ENCODE results near the gene SLC35G2.

Gene SLC35G2

DNA sequence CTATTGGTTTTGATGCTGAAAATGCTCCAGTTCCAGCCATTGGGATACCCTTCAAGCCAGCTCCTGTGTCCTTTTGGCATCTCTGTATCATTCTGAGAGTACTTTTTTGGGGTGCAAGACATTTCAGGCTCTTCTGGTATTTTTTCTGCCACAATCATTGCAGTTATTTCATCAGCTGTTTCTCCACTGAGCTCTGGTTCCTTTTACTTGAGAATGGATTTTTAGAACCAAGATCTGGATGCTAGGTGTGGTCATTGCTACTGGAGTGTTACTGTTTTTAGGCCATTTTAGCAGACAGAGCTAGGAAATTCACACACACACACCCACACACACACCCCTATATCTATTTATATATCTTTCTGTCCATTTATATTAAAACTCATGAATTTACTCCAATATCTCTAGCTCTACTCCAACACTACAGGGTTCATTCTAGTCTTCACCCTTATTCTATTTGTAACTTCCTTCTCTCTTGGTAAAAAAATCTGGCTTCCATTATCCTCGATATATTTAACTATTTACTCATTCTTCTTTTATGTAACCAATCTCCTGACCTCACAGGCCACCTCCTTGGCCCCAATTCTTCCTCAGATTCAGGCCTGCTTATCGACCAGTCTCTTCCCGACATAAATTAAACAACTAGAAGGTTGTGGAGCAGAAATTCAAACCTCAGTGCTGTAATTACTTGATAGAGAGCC lies 17.0 kb downstream of the SLC35G2 start:
- Histone ChIP-seq H3K4me3 (ENCODE audit: low read length) (no peak overlapping the region), H3K27me3 (ENCODE audit: control insufficient read depth, insufficient read depth, low read length) (no peaks in the 10 kb centered on the region), H3K4me1 (ENCODE audit: control insufficient read depth, low read depth, low read length) (peaks cover 17% of the 10 kb centered on the region), H3K36me3 (ENCODE audit: control insufficient read depth, low read depth, low read length) (no peaks in the 10 kb centered on the region), H3K9ac (ENCODE audit: low read length) (no peak overlapping the region), H3K27ac (ENCODE audit: low read length) (no peak overlapping the region), H3K9me3 (ENCODE audit: control insufficient read depth, low read depth, low read length) (no peaks in the 10 kb centered on the region)

DNA sequence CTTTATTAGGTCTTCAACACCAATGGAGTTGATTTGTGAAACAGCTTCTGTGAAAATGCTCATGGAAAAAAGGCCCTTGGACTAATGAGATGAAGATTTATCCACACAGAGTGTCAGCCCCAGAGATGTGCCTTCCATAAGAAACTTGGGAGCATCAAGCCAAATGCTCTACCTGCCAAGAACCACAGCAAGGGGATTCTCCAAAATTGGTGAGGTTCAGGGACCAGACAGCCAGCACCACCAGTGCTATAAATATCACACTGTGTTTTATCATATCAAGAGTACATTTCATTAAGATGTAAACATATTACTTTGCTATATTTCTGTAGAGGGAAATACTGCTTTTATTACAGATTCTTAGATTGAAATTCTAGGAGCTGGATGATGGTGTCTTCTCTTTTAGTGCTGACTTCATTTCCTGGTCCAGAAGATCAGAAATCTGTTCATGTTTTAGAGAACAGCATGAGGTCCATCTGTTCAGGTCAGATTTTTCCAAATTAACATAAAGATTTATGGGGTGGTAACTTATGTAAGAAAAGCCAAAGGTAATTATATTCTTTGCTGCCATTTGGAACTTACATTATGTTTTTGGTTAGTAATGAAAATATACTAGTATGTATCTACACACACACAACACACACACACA lies 17.7 kb downstream of the SLC35G2 start:
- no peak overlapping the region for H3K27ac ChIP-seq (ENCODE audit: low read length)
- H3K4me3 ChIP-seq (ENCODE audit: low read length) = no peak overlapping the region
- H3K27me3 ChIP-seq (ENCODE audit: control insufficient read depth, insufficient read depth, low read length) = no peaks in the 10 kb centered on the region
- no peaks in the 10 kb centered on the region for H3K36me3 ChIP-seq (ENCODE audit: control insufficient read depth, low read depth, low read length)
- no peaks in the 10 kb centered on the region for H3K9me3 ChIP-seq (ENCODE audit: control insufficient read depth, low read depth, low read length)
- H3K4me1 ChIP-seq (ENCODE audit: control insufficient read depth, low read depth, low read length) = peaks cover 17% of the 10 kb centered on the region
- H3K9ac ChIP-seq (ENCODE audit: low read length) = no peak overlapping the region

DNA sequence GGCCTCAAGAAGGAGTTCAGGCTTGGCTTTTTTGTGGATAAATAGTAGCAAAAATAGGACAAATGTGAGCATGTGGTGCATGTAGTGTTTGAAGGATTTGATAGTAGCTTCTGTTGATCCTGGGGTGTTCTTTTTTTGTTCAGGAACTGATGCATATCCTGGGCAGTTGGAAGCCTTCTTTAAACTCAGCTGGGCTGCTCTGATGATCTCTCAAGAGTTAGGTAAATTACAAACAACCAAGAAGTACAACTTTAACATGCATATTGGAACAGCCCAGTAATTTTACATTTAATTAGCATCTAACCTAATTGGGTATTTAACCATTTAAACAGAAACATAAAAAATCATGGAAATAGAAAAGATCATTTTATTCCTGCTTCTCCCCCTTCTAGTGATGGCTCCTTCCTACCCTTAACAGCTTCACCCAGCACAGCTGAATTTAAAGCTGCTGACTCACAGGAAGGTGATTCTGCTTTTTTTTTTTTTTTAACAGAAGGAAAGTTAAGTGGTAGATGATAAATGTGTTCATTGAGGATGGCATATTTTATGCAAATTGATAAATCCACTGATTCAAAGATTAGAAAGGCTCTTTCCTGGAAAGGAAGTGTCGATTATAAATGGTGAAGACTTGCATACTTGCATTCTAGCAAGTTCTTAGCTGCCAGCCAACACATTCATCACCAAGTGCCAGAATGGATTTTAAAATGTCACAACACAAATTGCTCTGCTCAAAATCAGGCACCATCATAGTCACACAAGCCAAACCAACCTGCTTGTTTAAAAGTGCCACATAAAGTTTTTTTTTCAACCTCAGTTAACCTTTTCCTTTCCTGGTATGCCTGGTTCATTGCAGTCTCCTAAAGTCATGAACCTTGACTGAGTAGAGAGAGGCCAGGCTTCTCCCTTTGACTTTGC lies 20.0 kb downstream of the SLC35G2 start:
- H3K27me3 ChIP-seq (ENCODE audit: control insufficient read depth, insufficient read depth, low read length) = no peaks in the 10 kb centered on the region
- H3K9ac ChIP-seq (ENCODE audit: low read length) = no peak overlapping the region
- H3K27ac ChIP-seq (ENCODE audit: low read length) = no peak overlapping the region
- H3K9me3 ChIP-seq (ENCODE audit: control insufficient read depth, low read depth, low read length) = no peaks in the 10 kb centered on the region
- H3K36me3 ChIP-seq (ENCODE audit: control insufficient read depth, low read depth, low read length) = no peaks in the 10 kb centered on the region
- peaks cover 17% of the 10 kb centered on the region for H3K4me1 ChIP-seq (ENCODE audit: control insufficient read depth, low read depth, low read length)
- H3K4me3 ChIP-seq (ENCODE audit: low read length) = no peak overlapping the region

DNA sequence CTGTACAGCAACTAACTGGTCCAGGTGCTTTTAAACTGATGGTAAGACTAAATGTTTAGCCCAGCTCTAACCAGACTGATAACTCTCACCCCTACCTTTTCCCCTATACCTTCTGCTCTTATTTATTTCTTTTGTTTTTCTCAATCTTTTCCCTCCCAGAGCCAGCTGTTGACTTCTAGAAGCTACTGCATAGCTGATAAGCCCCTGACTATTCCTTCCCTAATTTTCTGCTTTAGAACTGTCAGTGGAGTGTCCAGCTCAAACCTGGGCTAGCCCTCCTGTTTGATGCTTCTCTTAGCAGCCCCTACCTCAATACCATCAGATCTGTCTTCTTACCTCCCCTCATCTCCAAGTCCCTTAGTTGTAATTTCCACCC lies 20.6 kb downstream of the SLC35G2 start:
- H3K4me3 ChIP-seq (ENCODE audit: low read length) = no peak overlapping the region
- H3K27me3 ChIP-seq (ENCODE audit: control insufficient read depth, insufficient read depth, low read length) = no peaks in the 10 kb centered on the region
- no peak overlapping the region for H3K9ac ChIP-seq (ENCODE audit: low read length)
- H3K36me3 ChIP-seq (ENCODE audit: control insufficient read depth, low read depth, low read length) = no peaks in the 10 kb centered on the region
- H3K4me1 ChIP-seq (ENCODE audit: control insufficient read depth, low read depth, low read length) = peaks cover 17% of the 10 kb centered on the region
- no peak overlapping the region for H3K27ac ChIP-seq (ENCODE audit: low read length)
- no peaks in the 10 kb centered on the region for H3K9me3 ChIP-seq (ENCODE audit: control insufficient read depth, low read depth, low read length)

DNA sequence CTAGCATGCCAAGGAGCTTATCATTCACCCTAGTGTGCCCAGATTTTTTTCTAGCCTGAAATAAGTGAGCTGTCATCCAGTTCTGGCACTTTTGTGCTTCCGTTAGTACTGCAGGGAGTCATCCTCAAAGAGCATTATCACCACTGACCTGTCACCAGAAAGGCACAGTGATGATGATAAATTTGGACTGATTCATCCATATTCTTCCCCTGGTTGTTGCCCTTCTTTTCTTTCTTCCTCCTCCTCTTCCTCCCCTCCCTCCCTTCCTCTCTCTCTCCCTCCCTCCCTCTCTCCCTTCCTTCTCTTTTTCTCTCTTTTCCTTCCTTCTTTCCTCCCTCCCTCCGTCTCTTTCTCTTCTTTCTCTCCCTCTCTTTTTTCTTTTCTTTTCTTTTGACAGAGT lies 21.3 kb downstream of the SLC35G2 start:
- no peaks in the 10 kb centered on the region for H3K36me3 ChIP-seq (ENCODE audit: control insufficient read depth, low read depth, low read length)
- H3K27ac ChIP-seq (ENCODE audit: low read length) = no peak overlapping the region
- no peak overlapping the region for H3K9ac ChIP-seq (ENCODE audit: low read length)
- peaks cover 17% of the 10 kb centered on the region for H3K4me1 ChIP-seq (ENCODE audit: control insufficient read depth, low read depth, low read length)
- no peaks in the 10 kb centered on the region for H3K9me3 ChIP-seq (ENCODE audit: control insufficient read depth, low read depth, low read length)
- H3K27me3 ChIP-seq (ENCODE audit: control insufficient read depth, insufficient read depth, low read length) = no peaks in the 10 kb centered on the region
- H3K4me3 ChIP-seq (ENCODE audit: low read length) = no peak overlapping the region

DNA sequence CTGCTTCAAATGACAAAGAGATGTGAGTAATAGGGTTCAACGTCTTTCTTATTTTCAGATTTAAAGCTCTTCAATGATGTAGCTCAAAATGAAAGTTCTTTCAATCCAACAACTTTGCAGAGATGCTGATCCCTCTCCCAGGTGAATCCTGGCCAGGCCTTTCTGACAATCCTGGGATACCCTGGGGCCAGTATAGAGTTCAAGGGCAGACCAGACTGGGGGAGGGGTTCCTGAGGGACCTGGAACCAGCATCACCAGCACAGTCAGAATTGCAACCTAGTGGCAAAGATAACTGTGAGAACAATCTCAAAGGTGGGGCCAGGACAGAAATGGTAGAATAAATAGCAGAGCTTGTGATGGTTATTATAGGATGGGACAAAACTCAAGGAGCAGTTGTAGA lies 23.4 kb downstream of the SLC35G2 start:
- no peak overlapping the region for H3K27ac ChIP-seq (ENCODE audit: low read length)
- no peaks in the 10 kb centered on the region for H3K9me3 ChIP-seq (ENCODE audit: control insufficient read depth, low read depth, low read length)
- H3K9ac ChIP-seq (ENCODE audit: low read length) = no peak overlapping the region
- H3K4me3 ChIP-seq (ENCODE audit: low read length) = no peak overlapping the region
- H3K4me1 ChIP-seq (ENCODE audit: control insufficient read depth, low read depth, low read length) = peaks cover 17% of the 10 kb centered on the region
- no peaks in the 10 kb centered on the region for H3K27me3 ChIP-seq (ENCODE audit: control insufficient read depth, insufficient read depth, low read length)
- H3K36me3 ChIP-seq (ENCODE audit: control insufficient read depth, low read depth, low read length) = no peaks in the 10 kb centered on the region

DNA sequence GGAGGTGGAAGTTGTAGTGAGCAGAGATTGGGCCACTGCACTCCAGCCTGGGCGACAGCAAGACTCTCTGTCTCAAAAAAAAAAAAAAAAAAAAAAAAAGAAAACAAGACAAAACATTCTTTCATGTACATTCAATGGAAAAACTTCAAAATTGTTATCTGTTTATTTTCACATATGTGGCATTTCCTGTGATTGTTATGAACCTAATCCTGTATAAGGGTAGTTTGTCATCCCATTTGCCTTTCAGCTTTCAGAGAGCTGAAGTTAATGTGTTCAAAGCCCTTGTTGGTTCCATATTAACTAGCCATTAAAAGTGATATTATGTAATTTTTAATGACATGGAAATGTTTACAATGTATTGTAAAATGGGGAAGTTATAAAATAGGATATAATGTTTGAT lies 25.8 kb downstream of the SLC35G2 start:
- no peaks in the 10 kb centered on the region for H3K27me3 ChIP-seq (ENCODE audit: control insufficient read depth, insufficient read depth, low read length)
- H3K4me1 ChIP-seq (ENCODE audit: control insufficient read depth, low read depth, low read length) = peaks cover 1% of the 10 kb centered on the region
- H3K27ac ChIP-seq (ENCODE audit: low read length) = no peak overlapping the region
- H3K9me3 ChIP-seq (ENCODE audit: control insufficient read depth, low read depth, low read length) = no peaks in the 10 kb centered on the region
- H3K36me3 ChIP-seq (ENCODE audit: control insufficient read depth, low read depth, low read length) = no peaks in the 10 kb centered on the region
- no peak overlapping the region for H3K4me3 ChIP-seq (ENCODE audit: low read length)
- no peak overlapping the region for H3K9ac ChIP-seq (ENCODE audit: low read length)

DNA sequence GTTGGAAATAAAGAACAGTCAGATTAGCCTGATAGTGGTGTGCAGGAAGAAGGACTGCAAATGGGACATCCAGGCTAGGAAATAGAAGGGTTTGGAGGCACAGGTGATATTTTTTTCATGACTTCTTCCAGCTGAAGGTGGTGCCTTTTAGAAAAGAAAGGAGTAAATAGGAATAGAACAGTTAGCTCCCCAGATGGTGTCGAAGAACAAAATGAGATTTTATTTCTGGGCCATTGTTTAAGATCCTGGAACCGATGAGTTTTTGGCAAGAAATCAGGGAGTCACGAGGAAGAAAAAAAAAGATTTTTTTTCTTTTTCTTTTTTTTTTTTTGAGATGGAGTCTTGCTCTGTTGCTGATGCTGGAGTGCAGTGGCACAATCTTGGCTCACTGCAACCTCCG lies 33.3 kb downstream of the SLC35G2 start:
- Histone ChIP-seq H3K4me1 (ENCODE audit: control insufficient read depth, low read depth, low read length) (no peaks in the 10 kb centered on the region), H3K27me3 (ENCODE audit: control insufficient read depth, insufficient read depth, low read length) (no peaks in the 10 kb centered on the region), H3K27ac (ENCODE audit: low read length) (no peak overlapping the region), H3K9me3 (ENCODE audit: control insufficient read depth, low read depth, low read length) (no peaks in the 10 kb centered on the region), H3K9ac (ENCODE audit: low read length) (no peak overlapping the region), H3K36me3 (ENCODE audit: control insufficient read depth, low read depth, low read length) (no peaks in the 10 kb centered on the region), H3K4me3 (ENCODE audit: low read length) (no peak overlapping the region)

DNA sequence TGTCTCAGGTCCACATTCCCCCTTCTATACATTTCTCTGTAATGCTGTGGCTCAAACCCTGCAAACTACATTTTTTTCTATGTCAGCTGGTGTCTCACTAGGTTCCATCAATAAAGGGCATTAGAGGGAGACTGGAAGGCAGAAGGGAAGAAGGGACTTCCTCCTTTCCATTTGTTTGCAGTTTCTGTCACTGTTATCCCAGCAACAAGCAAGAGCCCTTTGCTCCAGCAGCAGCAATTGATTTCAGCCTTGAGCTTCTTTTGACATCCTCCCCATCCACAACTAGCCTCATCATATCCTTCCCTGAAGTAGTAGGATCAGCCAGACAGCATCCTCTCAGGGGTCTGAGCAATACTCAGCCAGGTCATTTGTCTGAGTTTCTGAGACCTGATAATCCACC lies 37.7 kb downstream of the SLC35G2 start:
- Histone ChIP-seq H3K9ac (ENCODE audit: low read length) (no peak overlapping the region), H3K4me3 (ENCODE audit: low read length) (no peak overlapping the region), H3K27ac (ENCODE audit: low read length) (no peak overlapping the region), H3K36me3 (ENCODE audit: control insufficient read depth, low read depth, low read length) (no peaks in the 10 kb centered on the region), H3K4me1 (ENCODE audit: control insufficient read depth, low read depth, low read length) (peaks cover 20% of the 10 kb centered on the region), H3K9me3 (ENCODE audit: control insufficient read depth, low read depth, low read length) (no peaks in the 10 kb centered on the region), H3K27me3 (ENCODE audit: control insufficient read depth, insufficient read depth, low read length) (no peaks in the 10 kb centered on the region)

DNA sequence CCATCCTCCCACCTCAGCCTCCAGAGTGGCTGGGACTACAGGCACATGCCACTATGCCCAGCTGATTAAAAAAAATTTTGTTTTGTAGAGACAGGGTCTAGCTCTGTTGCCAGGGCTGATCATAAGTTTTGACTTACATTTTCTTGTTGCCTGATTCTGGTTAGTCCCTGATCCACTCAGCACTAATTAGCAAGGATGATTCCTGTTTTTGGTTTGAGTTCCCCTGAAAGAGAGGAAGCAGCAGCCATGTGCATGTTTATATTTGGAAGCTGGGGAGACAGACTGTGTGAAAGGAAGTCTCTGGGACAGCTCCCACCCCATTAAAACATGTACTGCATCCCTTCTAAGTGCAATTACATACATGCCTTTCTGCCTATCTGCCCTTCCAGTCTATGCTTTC lies 39.5 kb downstream of the SLC35G2 start:
- peaks cover 24% of the 10 kb centered on the region for H3K4me1 ChIP-seq (ENCODE audit: control insufficient read depth, low read depth, low read length)
- H3K36me3 ChIP-seq (ENCODE audit: control insufficient read depth, low read depth, low read length) = no peaks in the 10 kb centered on the region
- H3K4me3 ChIP-seq (ENCODE audit: low read length) = no peak overlapping the region
- no peaks in the 10 kb centered on the region for H3K27me3 ChIP-seq (ENCODE audit: control insufficient read depth, insufficient read depth, low read length)
- no peak overlapping the region for H3K27ac ChIP-seq (ENCODE audit: low read length)
- H3K9ac ChIP-seq (ENCODE audit: low read length) = no peak overlapping the region
- no peaks in the 10 kb centered on the region for H3K9me3 ChIP-seq (ENCODE audit: control insufficient read depth, low read depth, low read length)

DNA sequence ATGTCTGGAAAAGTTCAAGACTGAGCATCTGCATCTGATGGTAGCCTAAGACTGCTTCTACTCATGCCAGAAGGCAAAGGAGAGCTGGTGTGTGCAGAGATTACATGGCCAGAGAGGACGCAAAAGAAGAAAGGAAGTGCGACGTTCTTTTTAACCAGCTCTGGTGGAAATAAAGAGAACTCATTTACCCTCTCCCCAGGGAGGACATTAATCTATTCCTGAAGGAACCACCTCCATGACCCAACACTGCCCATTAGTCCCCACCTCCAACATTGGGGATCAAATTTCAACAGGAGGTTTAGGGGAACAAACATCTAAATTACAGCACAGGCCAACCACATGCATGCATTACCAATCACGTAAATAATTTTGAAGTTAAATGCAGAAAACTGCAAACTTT lies 41.6 kb downstream of the SLC35G2 start:
- Histone ChIP-seq H3K4me1 (ENCODE audit: control insufficient read depth, low read depth, low read length) (peaks cover 26% of the 10 kb centered on the region), H3K4me3 (ENCODE audit: low read length) (peak overlapping the region; percentile 91), H3K27ac (ENCODE audit: low read length) (no peak overlapping the region), H3K9ac (ENCODE audit: low read length) (peak overlapping the region; percentile 82), H3K36me3 (ENCODE audit: control insufficient read depth, low read depth, low read length) (no peaks in the 10 kb centered on the region), H3K9me3 (ENCODE audit: control insufficient read depth, low read depth, low read length) (no peaks in the 10 kb centered on the region), H3K27me3 (ENCODE audit: control insufficient read depth, insufficient read depth, low read length) (no peaks in the 10 kb centered on the region)
